NK-92 (cell line): ENCODE measurements around the gene UPF1.

ENCODE experiments used
- DNase-seq: peaks from one replicate; lab custom pipeline; 2025; ENCODE audit not compliant: unreplicated experiment; lab: John Stamatoyannopoulos, UW

The UPF1 gene

GRCh38 chr19:18831524-18832305, at the start of gene UPF1:
UPF1 (plus strand) TSS chr19:18831959; CDS start chr19:18832210, 251 bp downstream.
- peak; percentile 65 for DNase-seq

GRCh38 chr19:18782559-18783225, 49.1 kb upstream of the UPF1 start:
- no peak for DNase-seq

- DNase-seq: no peak
These were observed 47.6 kb upstream of the UPF1 start for GRCh38 chr19:18783958-18784785.

- no peak for DNase-seq
These were observed 47.0 kb upstream of the UPF1 start for GRCh38 chr19:18784786-18785120.

- no peak for DNase-seq
These were observed 46.3 kb upstream of the UPF1 start for GRCh38 chr19:18785179-18786124.

GRCh38 chr19:18788529-18789421, 43.0 kb upstream of the UPF1 start:
- DNase-seq: no peak

GRCh38 chr19:18789422-18789869, 42.3 kb upstream of the UPF1 start:
- DNase-seq: no peak

GRCh38 chr19:18789883-18790565, 41.7 kb upstream of the UPF1 start:
- DNase-seq: no peak

- DNase-seq: no peak
These were observed 41.0 kb upstream of the UPF1 start, which contains the start of gene COMP for GRCh38 chr19:18790566-18791314. COMP (minus strand) TSS chr19:18791305; CDS start chr19:18791269, 36 bp downstream.

GRCh38 chr19:18791315-18791678, 40.5 kb upstream of the UPF1 start:
- no peak for DNase-seq

- no peak for DNase-seq
These were observed 39.1 kb upstream of the UPF1 start for GRCh38 chr19:18792661-18793060.

- DNase-seq: no peak
These were observed 38.4 kb upstream of the UPF1 start for GRCh38 chr19:18793144-18794028.

- no peak for DNase-seq
These were observed 37.8 kb upstream of the UPF1 start for GRCh38 chr19:18794029-18794313.

GRCh38 chr19:18794692-18795091, 37.1 kb upstream of the UPF1 start:
- no peak for DNase-seq

GRCh38 chr19:18795540-18795939, 36.2 kb upstream of the UPF1 start:
- DNase-seq: no peak

- DNase-seq: no peak
These were observed 35.5 kb upstream of the UPF1 start for GRCh38 chr19:18796239-18796638.
